ENCODE measurements around the gene TMEM179B.
"Not testable (repeated sequence)": the region's sequence is repeated elsewhere in the genome, so short reads cannot be mapped to it uniquely, and the experiment has no call there.

The TMEM179B gene, protein sequence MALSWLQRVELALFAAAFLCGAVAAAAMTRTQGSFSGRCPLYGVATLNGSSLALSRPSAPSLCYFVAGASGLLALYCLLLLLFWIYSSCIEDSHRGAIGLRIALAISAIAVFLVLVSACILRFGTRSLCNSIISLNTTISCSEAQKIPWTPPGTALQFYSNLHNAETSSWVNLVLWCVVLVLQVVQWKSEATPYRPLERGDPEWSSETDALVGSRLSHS

GRCh38 chr11:62787005-62787759, at the start of gene TMEM179B:
TSS of gene TMEM179B (plus strand) at chr11:62787402. CDS start at chr11:62787432, 30 bp downstream.
- H3K9ac ChIP-seq (ENCODE audit: low read depth, low read length): peak within 1 kb of the TSS; percentile 83
- H3K27me3 ChIP-seq (ENCODE audit: insufficient read depth, low read length, poor library complexity): no peaks in the 10 kb centered on the region
- H3K4me3 ChIP-seq (ENCODE audit: low read depth in 1 of 2, low read length in 2 of 2): peak within 1 kb of the TSS; percentile 88 to 93
- peak; percentile 72 for ATAC-seq (ENCODE audit: insufficient read depth, low read depth)
- H2AFZ ChIP-seq (ENCODE audit: low read depth, low read length): peak within 1 kb of the TSS; percentile 83
- peak within 1 kb of the TSS; percentile 92 for H3K4me2 ChIP-seq (ENCODE audit: insufficient read depth, low read length)
- peak; percentile 98 for DNase-seq
- H3K27ac ChIP-seq (ENCODE audit: low read length): peak within 1 kb of the TSS; percentile 86
- TF ChIP-seq, protein P1, sequence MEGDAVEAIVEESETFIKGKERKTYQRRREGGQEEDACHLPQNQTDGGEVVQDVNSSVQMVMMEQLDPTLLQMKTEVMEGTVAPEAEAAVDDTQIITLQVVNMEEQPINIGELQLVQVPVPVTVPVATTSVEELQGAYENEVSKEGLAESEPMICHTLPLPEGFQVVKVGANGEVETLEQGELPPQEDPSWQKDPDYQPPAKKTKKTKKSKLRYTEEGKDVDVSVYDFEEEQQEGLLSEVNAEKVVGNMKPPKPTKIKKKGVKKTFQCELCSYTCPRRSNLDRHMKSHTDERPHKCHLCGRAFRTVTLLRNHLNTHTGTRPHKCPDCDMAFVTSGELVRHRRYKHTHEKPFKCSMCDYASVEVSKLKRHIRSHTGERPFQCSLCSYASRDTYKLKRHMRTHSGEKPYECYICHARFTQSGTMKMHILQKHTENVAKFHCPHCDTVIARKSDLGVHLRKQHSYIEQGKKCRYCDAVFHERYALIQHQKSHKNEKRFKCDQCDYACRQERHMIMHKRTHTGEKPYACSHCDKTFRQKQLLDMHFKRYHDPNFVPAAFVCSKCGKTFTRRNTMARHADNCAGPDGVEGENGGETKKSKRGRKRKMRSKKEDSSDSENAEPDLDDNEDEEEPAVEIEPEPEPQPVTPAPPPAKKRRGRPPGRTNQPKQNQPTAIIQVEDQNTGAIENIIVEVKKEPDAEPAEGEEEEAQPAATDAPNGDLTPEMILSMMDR (IDR thresholded peaks at IDR 0.05; ENCODE audit: borderline replicate concordance, extremely low read depth, low read length, poor library complexity, severe bottlenecking): peak; percentile 72
- no peak for TF ChIP-seq EZH2 (IDR thresholded peaks at IDR 0.05; ENCODE audit: borderline replicate concordance, low read depth, low read length, severe bottlenecking)
- H3K79me2 ChIP-seq (ENCODE audit: insufficient read depth, low read length): peaks cover 57% of the 10 kb centered on the region
- peaks cover 56% of the 10 kb centered on the region for H3K36me3 ChIP-seq (ENCODE audit: insufficient read depth, low read length)
- no peaks in the 10 kb centered on the region for H3K9me3 ChIP-seq (ENCODE audit: insufficient read depth, low read length, severe bottlenecking)
- no peaks in the 10 kb centered on the region for H4K20me1 ChIP-seq (ENCODE audit: insufficient read depth, low read length)
- peaks cover 50% of the 10 kb centered on the region for H3K4me1 ChIP-seq (ENCODE audit: insufficient read depth, low read length)

DNA sequence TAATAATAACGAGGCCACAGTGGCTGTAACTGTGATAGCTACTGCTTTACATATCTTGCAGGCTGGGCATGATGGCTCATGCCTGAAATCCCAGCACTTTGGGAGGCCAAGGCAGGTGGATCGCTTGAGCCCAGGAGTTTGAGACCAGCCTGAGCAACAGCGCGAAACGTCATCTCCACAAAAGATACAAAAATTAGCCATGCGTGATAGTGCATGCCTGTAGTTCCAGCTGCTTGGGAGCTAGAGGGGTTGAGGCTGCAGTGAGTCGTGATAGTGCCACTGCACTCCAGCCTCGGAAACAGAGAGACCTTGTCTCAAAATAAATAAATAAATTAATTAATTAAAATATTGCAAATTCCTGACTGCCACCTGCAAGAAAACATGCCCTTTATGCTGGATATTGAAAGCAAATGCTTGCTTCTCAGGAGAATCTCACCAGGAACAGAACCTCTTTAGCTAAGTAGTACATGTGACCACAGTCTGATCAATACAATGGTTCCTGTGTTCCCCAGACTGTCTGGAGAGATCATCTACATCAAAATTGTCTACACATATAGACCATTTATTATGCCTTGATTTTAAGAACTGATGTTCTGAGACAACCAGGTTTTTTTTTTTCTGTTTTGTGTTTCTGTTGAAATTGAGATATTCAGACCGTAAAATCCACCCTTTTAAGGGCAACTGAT, 39.6 kb upstream of the TMEM179B start:
- TF ChIP-seq, protein P1 (IDR thresholded peaks at IDR 0.05; ENCODE audit: borderline replicate concordance, extremely low read depth, low read length, poor library complexity, severe bottlenecking): no peak
- TF ChIP-seq EZH2 (IDR thresholded peaks at IDR 0.05; ENCODE audit: borderline replicate concordance, low read depth, low read length, severe bottlenecking): no peak
- no peak overlapping the region for H3K4me2 ChIP-seq (ENCODE audit: insufficient read depth, low read length)
- DNase-seq: no peak
- no peak overlapping the region for H2AFZ ChIP-seq (ENCODE audit: low read depth, low read length)
- H3K27me3 ChIP-seq (ENCODE audit: insufficient read depth, low read length, poor library complexity): no peaks in the 10 kb centered on the region
- peaks cover 8% of the 10 kb centered on the region for H3K4me1 ChIP-seq (ENCODE audit: insufficient read depth, low read length)
- H3K4me3 ChIP-seq (ENCODE audit: low read depth in 1 of 2, low read length in 2 of 2): no peak overlapping the region
- H3K9me3 ChIP-seq (ENCODE audit: insufficient read depth, low read length, severe bottlenecking): no peaks in the 10 kb centered on the region
- no peak overlapping the region for H3K27ac ChIP-seq (ENCODE audit: low read length)
- H3K36me3 ChIP-seq (ENCODE audit: insufficient read depth, low read length): peaks cover 17% of the 10 kb centered on the region
- H3K9ac ChIP-seq (ENCODE audit: low read depth, low read length): no peak overlapping the region
- peaks cover 5% of the 10 kb centered on the region; the same call in 1 of the 2 replicates for H4K20me1 ChIP-seq (ENCODE audit: insufficient read depth, low read length)
- H3K79me2 ChIP-seq (ENCODE audit: insufficient read depth, low read length): peaks cover 13% of the 10 kb centered on the region
- ATAC-seq (ENCODE audit: insufficient read depth, low read depth): no peak

DNA sequence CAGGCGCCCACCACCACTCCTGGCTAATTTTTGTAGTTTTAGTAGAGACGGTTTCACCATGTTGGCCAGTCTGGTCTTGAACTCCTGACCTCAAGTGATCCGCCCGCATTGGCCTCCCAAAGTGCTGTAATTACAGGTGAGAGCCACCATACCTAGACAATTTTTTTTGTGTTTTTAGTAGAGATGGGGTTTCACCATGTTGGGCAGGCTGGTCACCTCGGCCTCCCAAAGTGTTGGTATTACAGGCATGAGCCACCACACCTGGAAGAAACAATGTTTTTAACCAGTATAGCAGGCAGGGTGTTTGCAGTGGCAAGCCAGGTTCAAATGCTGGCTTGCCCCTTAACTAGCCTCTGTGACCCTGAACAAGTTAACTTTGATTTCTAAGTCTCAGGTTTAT, 37.3 kb upstream of the TMEM179B start:
- not testable (repeated sequence) for H3K9me3 ChIP-seq (ENCODE audit: insufficient read depth, low read length, severe bottlenecking); H3K4me2 ChIP-seq (ENCODE audit: insufficient read depth, low read length); H2AFZ ChIP-seq (ENCODE audit: low read depth, low read length); H3K4me3 ChIP-seq (ENCODE audit: low read depth in 1 of 2, low read length in 2 of 2); H4K20me1 ChIP-seq (ENCODE audit: insufficient read depth, low read length); H3K9ac ChIP-seq (ENCODE audit: low read depth, low read length); DNase-seq; H3K27ac ChIP-seq (ENCODE audit: low read length); ATAC-seq (ENCODE audit: insufficient read depth, low read depth); H3K27me3 ChIP-seq (ENCODE audit: insufficient read depth, low read length, poor library complexity)
- Histone ChIP-seq H3K36me3 (ENCODE audit: insufficient read depth, low read length) (peaks cover 24% of the 10 kb centered on the region), H3K79me2 (ENCODE audit: insufficient read depth, low read length) (peaks cover 23% of the 10 kb centered on the region), H3K4me1 (ENCODE audit: insufficient read depth, low read length) (peaks cover 25% of the 10 kb centered on the region)
